GM13976 (cell line): ENCODE results near the gene DAAM2.

ENCODE experiments used
- DNase-seq: peaks from one replicate; pipeline ENCODE4 v3.0.0; 2012; ENCODE audit warnings: low spot score
- CTCF ChIP-seq: IDR thresholded peaks from 2 replicates; pipeline ENCODE4 v1.5.1; 2012; ENCODE audit warnings: borderline replicate concordance, mild to moderate bottlenecking; ENCODE audit not compliant: insufficient read depth; ENCODE audit errors: extremely low read depth, missing control alignments, control extremely low read depth
- in situ Hi-C: fragments of 300-500 bp; cut with MboI; formaldehyde crosslinking; loops from one replicate; pipeline ENCODE4 v1.12.0; 2022; ENCODE audit warnings: low sequenced_read_pairs, mixed read lengths, inconsistent platforms; ENCODE audit not compliant: unreplicated experiment

DAAM2 gene

GRCh38 chr6:39785281-39785680 is 6.9 kb upstream of the DAAM2 start:
- in situ Hi-C loops, result no loop called here
- no peak for DNase-seq
- no peak for TF ChIP-seq CTCF

- in situ Hi-C loops, result no loop called here
- DNase-seq, result no peak
- no peak for TF ChIP-seq CTCF
These were observed 5.5 kb upstream of the DAAM2 start for GRCh38 chr6:39786649-39787048.

- in situ Hi-C loops, result no loop called here
- no peak for DNase-seq
- TF ChIP-seq CTCF, result no peak
These were observed 4.9 kb upstream of the DAAM2 start for GRCh38 chr6:39787322-39787721.

GRCh38 chr6:39790772-39791171 is 1.4 kb upstream of the DAAM2 start:
- DNase-seq, result no peak
- no peak for TF ChIP-seq CTCF

GRCh38 chr6:39791311-39791710 is 865 bp upstream of the DAAM2 start:
- in situ Hi-C loops, result no loop called here
- DNase-seq, result no peak
- no peak for TF ChIP-seq CTCF

More at GRCh38 chr6:39790772-39791171, 1.4 kb upstream of the DAAM2 start:
- in situ Hi-C loops, result no loop called here

- in situ Hi-C loops, result no loop called here
- DNase-seq, result no peak
- TF ChIP-seq CTCF, result no peak
These were observed 619 bp downstream of the DAAM2 start for GRCh38 chr6:39792540-39793450.

GRCh38 chr6:39793516-39793915 is 1.3 kb downstream of the DAAM2 start:
- DNase-seq, result no peak
- no peak for TF ChIP-seq CTCF
- in situ Hi-C loops, result no loop called here
